ENCODE data around the gene PPFIBP2.

DNA sequence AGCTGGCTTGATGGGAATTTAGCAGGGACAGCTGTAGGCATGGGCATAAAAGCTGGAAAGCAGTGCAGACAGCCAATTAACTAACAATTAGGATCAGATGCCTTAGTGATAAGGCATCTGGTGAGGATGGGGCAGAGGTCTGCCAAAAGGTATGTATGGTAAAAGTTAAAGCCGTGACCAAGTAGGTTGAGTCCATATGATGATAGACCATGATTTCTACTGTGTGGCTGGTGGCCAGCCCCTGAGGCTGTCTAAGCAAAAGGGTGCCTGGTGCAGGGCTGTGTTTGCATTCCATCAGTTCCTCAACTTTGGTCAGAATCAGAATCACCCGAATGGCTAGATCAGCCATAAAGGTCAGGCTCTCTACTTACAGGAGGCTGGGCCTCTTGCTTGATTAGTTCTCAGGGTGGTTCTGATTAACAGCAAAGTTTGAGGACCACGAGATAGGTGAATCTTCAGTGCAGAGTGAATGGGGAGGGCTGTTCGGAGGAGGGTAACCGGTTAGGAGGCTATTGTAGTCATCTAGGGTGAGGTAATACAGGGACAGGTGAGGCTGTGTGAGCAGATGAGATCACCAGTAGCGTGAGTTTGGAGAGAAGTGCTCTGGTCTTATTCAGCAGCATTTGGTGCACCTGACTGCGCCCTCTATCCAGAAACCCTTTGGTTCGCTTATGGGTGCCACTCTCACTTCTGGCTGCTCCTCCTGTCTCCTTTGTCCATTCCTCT lies 27.2 kb downstream of the PPFIBP2 start:
- no peak for TF ChIP-seq CTCF (IDR thresholded peaks at IDR 0.05)
- TF ChIP-seq POLR2A (IDR thresholded peaks at IDR 0.05) = no peak

Data from adrenal gland (tissue), 5 donors.